NAMALWA (cell line): ENCODE results near the gene KCNA10.

Experiments
- DNase-seq: peaks from one replicate; pipeline ENCODE4 v3.0.0-alpha.2; 2015; ENCODE audit warnings: low spot score

KCNA10 gene

GRCh38 chr1:110477445-110477957, 41.5 kb downstream of the KCNA10 start:
- peak; percentile 15 for DNase-seq

- DNase-seq: no peak
These were observed 41.9 kb downstream of the KCNA10 start for GRCh38 chr1:110477041-110477440.

GRCh38 chr1:110476028-110476765, 42.8 kb downstream of the KCNA10 start:
- no peak for DNase-seq

GRCh38 chr1:110475362-110476027, 43.5 kb downstream of the KCNA10 start:
- DNase-seq: no peak

- DNase-seq: no peak
These were observed 44.5 kb downstream of the KCNA10 start for GRCh38 chr1:110474444-110474843.

- no peak for DNase-seq
These were observed 46.4 kb downstream of the KCNA10 start for GRCh38 chr1:110472546-110472945.

- DNase-seq: no peak
These were observed 47.8 kb downstream of the KCNA10 start for GRCh38 chr1:110471131-110471530.
